HG03378 (cell line): ENCODE data around the gene ADTRP.
"Not testable (repeated sequence)": the region's sequence is repeated elsewhere in the genome, so short reads cannot be mapped to it uniquely, and the experiment has no call there.

Experiments
- ATAC-seq: cut with Tn5 transposase; IDR thresholded peaks from one replicate; pipeline ENCODE4 v1.9.1; 2021; ENCODE audit warnings: mild to moderate bottlenecking, moderate library complexity; ENCODE audit not compliant: unreplicated experiment

Gene ADTRP

GRCh38 chr6:11702089-11702488 lies 76.5 kb downstream of the ADTRP start:
- ATAC-seq: no peak

GRCh38 chr6:11701573-11701972 lies 77.0 kb downstream of the ADTRP start:
- no peak for ATAC-seq

GRCh38 chr6:11700118-11700718 lies 78.4 kb downstream of the ADTRP start:
- no peak for ATAC-seq

GRCh38 chr6:11699576-11699975 lies 79.0 kb downstream of the ADTRP start:
- ATAC-seq: no peak

GRCh38 chr6:11692451-11693376 lies 85.9 kb downstream of the ADTRP start:
- no peak for ATAC-seq

GRCh38 chr6:11689847-11690246 lies 88.8 kb downstream of the ADTRP start:
- ATAC-seq: no peak

- not testable (repeated sequence) for ATAC-seq
Observed at GRCh38 chr6:11689400-11689799, 89.2 kb downstream of the ADTRP start.

- no peak for ATAC-seq
Observed at GRCh38 chr6:11688425-11688709, 90.2 kb downstream of the ADTRP start.

- no peak for ATAC-seq
Observed at GRCh38 chr6:11685481-11686093, 93.0 kb downstream of the ADTRP start.

GRCh38 chr6:11684901-11685480 lies 93.6 kb downstream of the ADTRP start:
- no peak for ATAC-seq

- ATAC-seq: no peak
Observed at GRCh38 chr6:11683871-11684270, 94.7 kb downstream of the ADTRP start.

- no peak for ATAC-seq
Observed at GRCh38 chr6:11682561-11682975, 96.0 kb downstream of the ADTRP start.

- ATAC-seq: no peak
Observed at GRCh38 chr6:11681770-11682169, 96.8 kb downstream of the ADTRP start.

GRCh38 chr6:11681357-11681756 lies 97.2 kb downstream of the ADTRP start:
- no peak for ATAC-seq

GRCh38 chr6:11680479-11680878 lies 98.1 kb downstream of the ADTRP start:
- not testable (repeated sequence) for ATAC-seq

GRCh38 chr6:11679099-11679498 lies 99.5 kb downstream of the ADTRP start:
- ATAC-seq: no peak

- ATAC-seq: no peak
Observed at GRCh38 chr6:11675601-11676000, 103.0 kb downstream of the ADTRP start.

GRCh38 chr6:11672669-11673068 lies 105.9 kb downstream of the ADTRP start:
- no peak for ATAC-seq

GRCh38 chr6:11672256-11672655 lies 106.3 kb downstream of the ADTRP start:
- ATAC-seq: no peak

- ATAC-seq: no peak
Observed at GRCh38 chr6:11669696-11670095, 108.9 kb downstream of the ADTRP start.

- ATAC-seq: no peak
Observed at GRCh38 chr6:11668455-11668854, 110.1 kb downstream of the ADTRP start.

GRCh38 chr6:11667876-11668275 lies 110.7 kb downstream of the ADTRP start:
- no peak for ATAC-seq
